ENCODE measurements around the gene AICDA.
A peak's percentile ranks its signal among the peaks of the same experiment; 100 is the strongest.
"Not testable (repeated sequence)": the region's sequence is repeated elsewhere in the genome, so short reads cannot be mapped to it uniquely, and the experiment has no call there.

AICDA gene

GRCh38 chr12:8612629-8613028, at the start of gene AICDA:
AICDA (minus strand) TSS chr12:8612859; CDS start chr12:8612767, 92 bp downstream.
- no peak for DNase-seq

GRCh38 chr12:8661751-8662150, 49.1 kb upstream of the AICDA start:
- no peak for DNase-seq

- DNase-seq, result no peak
Observed at GRCh38 chr12:8661016-8661415, 48.4 kb upstream of the AICDA start.

- DNase-seq, result no peak
Observed at GRCh38 chr12:8658346-8658745, 45.7 kb upstream of the AICDA start.

GRCh38 chr12:8655421-8655820, 42.8 kb upstream of the AICDA start:
- no peak for DNase-seq

- DNase-seq, result peak; percentile 73
Observed at GRCh38 chr12:8648576-8649205, 36.0 kb upstream of the AICDA start.

GRCh38 chr12:8647968-8648367, 35.3 kb upstream of the AICDA start:
- no peak for DNase-seq

- DNase-seq, result peak; percentile 64
Observed at GRCh38 chr12:8644345-8645248, 31.9 kb upstream of the AICDA start.

GRCh38 chr12:8642775-8643174, 30.1 kb upstream of the AICDA start:
- no peak for DNase-seq

GRCh38 chr12:8639936-8640335, 27.3 kb upstream of the AICDA start:
- DNase-seq, result no peak

- DNase-seq, result no peak
Observed at GRCh38 chr12:8638951-8639350, 26.3 kb upstream of the AICDA start.

GRCh38 chr12:8637666-8638065, 25.0 kb upstream of the AICDA start:
- no peak for DNase-seq

GRCh38 chr12:8637244-8637643, 24.6 kb upstream of the AICDA start:
- no peak for DNase-seq

GRCh38 chr12:8636581-8636980, 23.9 kb upstream of the AICDA start:
- DNase-seq, result no peak

GRCh38 chr12:8636007-8636346, 23.3 kb upstream of the AICDA start:
- DNase-seq, result not testable (repeated sequence)

GRCh38 chr12:8635342-8636006, 22.8 kb upstream of the AICDA start:
- DNase-seq, result not testable (repeated sequence)

GRCh38 chr12:8630131-8630530, 17.5 kb upstream of the AICDA start:
- no peak for DNase-seq

GRCh38 chr12:8629486-8630033, 16.9 kb upstream of the AICDA start:
- DNase-seq, result no peak

- no peak for DNase-seq
Observed at GRCh38 chr12:8628731-8629130, 16.1 kb upstream of the AICDA start.

- DNase-seq, result not testable (repeated sequence)
Observed at GRCh38 chr12:8624750-8625149, 12.1 kb upstream of the AICDA start.

GRCh38 chr12:8622646-8623045, 10.0 kb upstream of the AICDA start:
- no peak for DNase-seq

GRCh38 chr12:8615206-8615605, 2.5 kb upstream of the AICDA start:
- no peak for DNase-seq

GRCh38 chr12:8613881-8614280, 1.2 kb upstream of the AICDA start:
- not testable (repeated sequence) for DNase-seq

Measured in stimulated activated CD4-positive, alpha-beta T cell treated with anti-CD3 and anti-CD28 coated beads, Interleukin-4, amount 100 ng/mL, for 24 hours (primary cell).